Stomach (tissue), 4 donors: ENCODE data around the gene DNAJC11.

Source experiments
- CTCF ChIP-seq, 7 experiments: fragments of 450-650 bp in 4 of 7; fragments of 200-600 bp in 3 of 7; sonication (generic) in 3 of 7; IDR thresholded peaks; one replicate each; pipeline ENCODE4 v1.5.1; 2016 to 2019; ENCODE audit warnings: antibody characterized with exemption in 7 of 7, control low read depth in 2 of 7, mild to moderate bottlenecking in 1 of 7
- EP300 ChIP-seq: sonication (generic); formaldehyde crosslinking; IDR thresholded peaks from one replicate; pipeline ENCODE4 v1.6.1; 2017; ENCODE audit warnings: antibody characterized with exemption

- TF ChIP-seq CTCF (IDR thresholded peaks at IDR 0.05): no peak
- TF ChIP-seq EP300: no peak
These were observed 113.3 kb downstream of the DNAJC11 start for GRCh38 chr1:6588128-6588892.
